ENCODE measurements around the gene CAPZA1.

Gene CAPZA1

GRCh38 chr1:112619518-112620376, at the start of gene CAPZA1:
CAPZA1 (plus strand) TSS chr1:112619832; CDS start chr1:112619845, 13 bp downstream.
- peak within 1 kb of the TSS; percentile 99 for H3K4me3 ChIP-seq (replicated peaks; ENCODE audit: low read depth, low read length)
- DNase-seq (ENCODE audit: low read depth) = peak; percentile 94

GRCh38 chr1:112575154-112575804, 44.4 kb upstream of the CAPZA1 start:
- peak; percentile 93 for DNase-seq (ENCODE audit: low read depth)
- no peak for TF ChIP-seq CTCF (IDR thresholded peaks at IDR 0.05; ENCODE audit: low read length, missing control alignments)
- H3K4me3 ChIP-seq (replicated peaks; ENCODE audit: low read depth, low read length) = no peak overlapping the region

More at GRCh38 chr1:112619518-112620376, at the start of gene CAPZA1:
- no peak for TF ChIP-seq CTCF (IDR thresholded peaks at IDR 0.05; ENCODE audit: low read length, missing control alignments)

GRCh38 chr1:112576240-112576639, 43.4 kb upstream of the CAPZA1 start:
- no peak for TF ChIP-seq CTCF (IDR thresholded peaks at IDR 0.05; ENCODE audit: low read length, missing control alignments)
- H3K4me3 ChIP-seq (replicated peaks; ENCODE audit: low read depth, low read length) = no peak overlapping the region
- DNase-seq (ENCODE audit: low read depth) = no peak

- TF ChIP-seq CTCF (IDR thresholded peaks at IDR 0.05; ENCODE audit: low read length, missing control alignments) = no peak
- H3K4me3 ChIP-seq (replicated peaks; ENCODE audit: low read depth, low read length) = no peak overlapping the region
- DNase-seq (ENCODE audit: low read depth) = no peak
Measured at GRCh38 chr1:112579801-112580510, 39.7 kb upstream of the CAPZA1 start.

- peak; percentile 16 for DNase-seq (ENCODE audit: low read depth)
- TF ChIP-seq CTCF (IDR thresholded peaks at IDR 0.05; ENCODE audit: low read length, missing control alignments) = no peak
Measured at GRCh38 chr1:112581586-112582192, 37.9 kb upstream of the CAPZA1 start.

GRCh38 chr1:112583366-112583765, 36.3 kb upstream of the CAPZA1 start:
- no peak overlapping the region for H3K4me3 ChIP-seq (replicated peaks; ENCODE audit: low read depth, low read length)
- no peak for TF ChIP-seq CTCF (IDR thresholded peaks at IDR 0.05; ENCODE audit: low read length, missing control alignments)
- no peak for DNase-seq (ENCODE audit: low read depth)

More at GRCh38 chr1:112581586-112582192, 37.9 kb upstream of the CAPZA1 start:
- H3K4me3 ChIP-seq (replicated peaks; ENCODE audit: low read depth, low read length) = no peak overlapping the region

Data from fibroblast of pulmonary artery (primary cell).